HG02943 (cell line): ENCODE results near the gene LCN10.
"Not testable (repeated sequence)": the region's sequence is repeated elsewhere in the genome, so short reads cannot be mapped to it uniquely, and the experiment has no call there.

Experiments
- ATAC-seq: cut with Tn5 transposase; IDR thresholded peaks from one replicate; pipeline ENCODE4 v1.9.1; 2021; ENCODE audit warnings: mild to moderate bottlenecking, low read depth, moderate library complexity; ENCODE audit not compliant: unreplicated experiment

The LCN10 gene

DNA sequence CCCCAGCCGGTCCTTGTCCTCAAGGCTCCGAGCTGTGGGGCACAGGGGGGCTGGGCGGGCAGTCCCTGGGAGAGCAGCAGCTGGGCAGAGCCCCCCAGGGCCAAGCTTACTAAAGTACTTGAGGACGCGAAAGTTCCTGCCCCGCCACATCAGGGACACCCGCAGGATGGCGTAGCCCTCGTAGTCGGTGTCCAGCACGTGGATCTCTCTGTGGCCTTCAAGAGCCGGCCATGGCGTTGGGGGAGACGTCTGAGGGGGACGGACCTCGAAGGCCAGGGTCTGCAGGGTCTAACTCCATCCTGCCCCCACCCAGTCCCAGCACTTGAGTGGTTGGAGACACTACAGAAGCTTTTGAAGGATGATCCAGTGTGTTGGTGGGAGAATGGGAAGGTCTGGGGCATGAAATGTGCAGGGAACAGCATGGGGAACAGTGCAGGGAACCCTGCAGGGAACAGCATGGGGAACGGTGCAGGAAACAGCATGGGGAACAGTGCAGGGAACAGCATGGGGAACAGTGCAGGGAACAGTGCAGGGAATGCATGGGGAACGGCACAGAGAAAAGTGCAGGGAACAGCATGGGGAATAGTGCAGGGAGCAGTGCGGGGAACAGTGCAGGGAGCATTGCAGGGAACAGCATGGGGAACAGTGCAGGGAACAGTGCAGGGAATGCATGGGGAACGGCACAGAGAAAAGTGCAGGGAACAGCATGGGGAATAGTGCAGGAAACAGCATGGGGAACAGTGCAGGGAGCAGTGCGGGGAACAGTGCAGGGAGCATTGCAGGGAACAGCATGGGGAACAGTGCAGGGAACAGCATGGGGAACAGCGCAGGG lies 12.8 kb upstream of the LCN10 start:
- not testable (repeated sequence) for ATAC-seq

GRCh38 chr9:136754626-136755301 lies 12.0 kb upstream of the LCN10 start:
- no peak for ATAC-seq

GRCh38 chr9:136754059-136754572 lies 11.4 kb upstream of the LCN10 start:
- no peak for ATAC-seq

DNA sequence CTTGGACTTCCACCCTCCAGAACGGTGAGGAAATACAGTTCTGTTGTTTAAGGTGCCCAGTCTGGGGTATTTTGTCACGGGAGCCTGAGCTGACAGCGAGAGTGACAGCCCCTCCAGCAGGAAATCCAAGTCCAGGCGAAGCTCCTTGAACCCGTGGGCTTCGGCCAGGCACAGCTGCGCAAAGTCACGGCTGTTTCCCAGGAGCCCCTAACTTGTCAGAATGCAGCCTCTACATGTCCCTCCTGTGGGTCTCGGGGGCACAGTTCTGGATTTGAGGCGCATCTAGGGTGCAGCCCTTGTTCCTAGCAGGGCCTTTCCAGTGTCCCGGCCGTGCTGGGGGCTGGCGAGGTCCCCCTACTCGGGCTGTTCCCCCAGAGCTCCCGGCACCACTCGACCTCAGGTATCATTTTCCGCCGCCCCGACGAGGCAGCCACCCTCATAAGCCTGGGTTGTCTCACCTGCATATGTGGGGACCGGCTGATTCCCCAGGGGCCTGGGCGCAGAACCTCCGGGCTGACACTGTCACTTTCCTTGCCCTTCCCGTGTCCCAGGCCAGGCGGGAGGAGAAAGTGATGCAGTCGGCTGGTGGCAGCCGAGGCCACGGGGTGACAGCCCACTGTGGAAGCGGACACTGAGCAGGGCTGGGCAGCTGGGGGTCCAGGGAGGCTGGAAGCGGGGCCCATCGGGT lies 10.8 kb upstream of the LCN10 start:
- no peak for ATAC-seq

GRCh38 chr9:136751814-136752213 lies 9.1 kb upstream of the LCN10 start:
- ATAC-seq, result no peak

- no peak for ATAC-seq
These were observed 8.5 kb upstream of the LCN10 start for GRCh38 chr9:136751244-136751643.

DNA sequence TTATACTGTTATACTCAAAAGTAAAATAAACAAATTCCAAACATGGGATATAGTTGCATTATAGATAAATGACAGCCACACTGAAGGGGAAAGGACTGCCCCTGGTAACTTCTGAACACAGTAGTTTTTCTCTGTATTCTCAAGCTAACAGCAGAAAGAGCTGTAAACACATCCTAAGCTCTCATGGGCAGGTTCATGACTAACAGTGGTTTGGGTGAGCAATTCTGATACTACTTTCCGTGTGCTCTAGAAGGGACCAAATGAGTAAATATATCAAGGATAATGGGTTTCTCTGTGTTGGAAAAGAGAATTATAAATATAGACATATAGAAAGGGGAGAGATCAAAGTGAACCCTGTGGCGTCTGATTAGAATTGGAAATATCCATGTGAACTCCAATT lies 7.8 kb upstream of the LCN10 start:
- no peak for ATAC-seq

GRCh38 chr9:136748666-136749611 lies 6.2 kb upstream of the LCN10 start:
- ATAC-seq, result no peak

DNA sequence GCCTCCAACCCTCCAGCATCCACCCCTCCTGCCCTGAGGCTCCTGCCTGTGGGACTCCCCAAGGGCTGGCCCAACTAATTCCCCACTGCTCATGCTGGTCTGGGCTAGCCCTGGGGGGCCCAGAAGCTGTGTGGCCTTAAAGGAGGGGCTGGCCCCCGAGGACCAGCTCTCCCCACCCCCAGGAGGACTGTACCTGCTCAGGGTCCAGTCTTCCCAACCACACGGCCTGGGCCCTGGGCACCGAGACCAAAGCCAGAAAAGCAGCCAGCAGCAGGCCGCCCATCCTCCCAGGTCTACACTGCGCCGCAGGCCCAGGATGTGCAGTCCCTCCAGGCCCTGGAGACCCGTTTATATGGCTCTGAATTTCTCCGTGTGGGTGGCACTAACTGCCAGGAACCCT lies 5.5 kb upstream of the LCN10 start, which contains the start of gene LCN6:
Gene LCN6, minus strand, starts transcription at position 325 of the 400 bp plus-strand sequence. Its CDS starts 42 bp downstream, at position 283.
- ATAC-seq, result no peak

DNA sequence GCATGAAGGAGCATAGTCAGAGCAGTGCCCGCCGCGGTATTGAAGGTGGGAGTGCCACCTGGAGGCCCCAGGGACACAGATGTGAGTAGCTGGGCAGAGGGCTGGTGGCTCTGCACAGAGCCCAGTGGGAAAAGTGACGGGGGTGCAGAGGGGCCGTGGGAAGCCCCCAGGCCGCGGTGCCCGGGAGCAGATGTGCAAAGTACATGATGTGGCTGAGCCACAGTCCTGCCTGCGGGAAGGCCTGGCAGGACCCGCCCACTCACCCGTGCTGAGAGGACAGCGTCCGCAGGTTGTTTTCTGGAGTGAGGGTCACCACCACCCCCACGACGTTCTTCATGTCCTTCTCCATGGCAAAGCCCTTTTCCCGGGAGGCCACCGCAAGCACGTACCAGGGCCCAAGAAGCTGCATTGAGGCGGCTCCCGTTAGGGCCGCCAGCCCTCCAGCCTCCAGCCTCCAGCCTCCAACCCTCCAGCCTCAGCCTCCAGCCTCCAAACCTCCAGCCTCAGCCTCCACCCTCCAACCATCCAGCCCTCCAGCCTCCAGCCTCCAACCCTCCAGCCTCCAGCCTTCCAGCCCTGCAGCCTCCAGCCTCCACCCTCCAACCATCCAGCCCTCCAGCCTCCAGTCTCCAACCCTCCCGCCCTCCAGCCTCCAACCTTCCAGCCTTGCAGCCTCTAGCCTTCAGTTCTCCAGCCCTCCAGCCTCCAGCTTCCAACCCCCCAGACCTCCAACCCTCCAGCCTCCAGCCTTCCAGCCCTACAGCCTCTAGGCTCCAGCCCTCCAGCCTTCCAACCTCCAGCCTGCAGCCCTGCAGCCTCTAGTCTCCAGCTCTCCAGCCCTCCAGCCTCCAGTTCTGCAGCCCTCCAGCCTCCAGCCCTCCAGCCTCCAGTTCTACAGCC lies 4.7 kb upstream of the LCN10 start:
- no peak for ATAC-seq

GRCh38 chr9:136746621-136747020 lies 3.9 kb upstream of the LCN10 start:
- no peak for ATAC-seq

DNA sequence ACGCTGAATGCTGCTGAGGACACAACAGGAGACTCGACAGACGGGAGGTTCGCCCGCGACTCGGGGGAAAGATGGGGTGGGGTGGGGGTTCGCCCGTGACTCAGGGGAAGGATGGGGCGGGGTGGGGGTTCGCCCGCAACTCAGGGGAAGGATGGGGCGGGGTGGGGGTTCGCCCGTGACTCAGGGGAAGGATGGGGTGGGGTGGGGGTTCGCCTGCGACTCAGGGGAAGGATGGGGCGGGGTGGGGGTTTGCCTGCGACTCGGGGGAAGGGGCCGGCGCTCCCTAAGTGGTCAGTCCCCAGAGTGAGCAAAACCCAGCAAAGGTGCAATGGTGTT lies 3.4 kb upstream of the LCN10 start:
- no peak for ATAC-seq

DNA sequence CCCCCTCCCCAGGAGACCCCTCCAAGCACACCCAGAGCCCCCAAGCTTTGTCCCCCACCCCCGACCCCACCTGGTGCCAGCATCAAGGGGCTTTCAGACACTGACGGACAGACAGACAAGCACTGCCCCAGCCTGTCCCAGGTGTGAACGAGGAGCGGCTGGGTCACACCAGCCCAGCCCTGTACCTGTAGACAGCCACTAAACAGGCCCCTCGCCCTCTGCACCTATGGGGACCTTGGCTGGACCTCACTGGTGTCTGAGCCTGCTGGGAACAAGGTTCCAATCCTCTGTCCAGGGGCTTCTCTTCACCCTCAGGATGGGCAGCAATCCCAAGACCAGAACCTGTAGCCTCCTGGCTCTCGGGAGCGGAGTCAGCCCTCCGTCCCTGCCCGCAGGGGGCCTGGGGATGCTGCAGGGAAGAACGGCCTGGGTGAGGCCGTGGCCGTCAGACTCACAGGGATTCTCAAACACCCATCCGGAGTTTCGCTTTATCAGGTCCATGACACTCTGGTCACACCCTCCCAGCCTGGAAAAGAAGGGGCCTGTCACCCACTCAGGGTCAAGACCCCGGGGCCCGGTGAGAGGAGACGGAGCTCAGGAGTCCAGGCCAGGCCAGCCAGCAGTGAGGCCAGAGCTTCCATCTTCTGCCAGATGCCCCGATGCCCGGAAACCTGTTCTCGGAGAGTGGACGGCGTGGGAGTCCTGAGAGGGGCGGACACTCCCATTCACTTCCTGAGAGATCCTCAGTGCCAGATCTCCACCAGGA lies 2.8 kb upstream of the LCN10 start:
- no peak for ATAC-seq

GRCh38 chr9:136744773-136745172 lies 2.0 kb upstream of the LCN10 start:
- ATAC-seq, result no peak

GRCh38 chr9:136743639-136744211 lies 985 bp upstream of the LCN10 start:
- no peak for ATAC-seq

- ATAC-seq, result no peak
These were observed 713 bp downstream of the LCN10 start for GRCh38 chr9:136741883-136742571.
